ENCODE data around the gene LMO2.

Gene LMO2

GRCh38 chr11:33835143-33835878 lies 56.6 kb downstream of the LMO2 start:
- no peaks in the 10 kb centered on the region for H4K20me1 ChIP-seq (ENCODE audit: insufficient read depth)
- H3K36me3 ChIP-seq (ENCODE audit: insufficient read depth): no peaks in the 10 kb centered on the region
- H3K27ac ChIP-seq: no peak overlapping the region
- H3K27me3 ChIP-seq (ENCODE audit: insufficient read depth, low read depth): no peaks in the 10 kb centered on the region; the same call in 1 of the 2 replicates
- no peak overlapping the region for H3K4me2 ChIP-seq
- H3K9ac ChIP-seq: no peak overlapping the region
- H3K4me3 ChIP-seq (IDR thresholded peaks at IDR 0.05; ENCODE audit: insufficient read depth, low read depth, low read length): no peak overlapping the region
- peak; percentile 52 for TF ChIP-seq CTCF (conservative IDR thresholded peaks at IDR 0.05; ENCODE audit: low read depth, low read length)
- H3K79me2 ChIP-seq (ENCODE audit: insufficient read depth, low read depth): no peaks in the 10 kb centered on the region
- H2AFZ ChIP-seq (ENCODE audit: low read depth): no peak overlapping the region; the same call in 1 of the 2 replicates
- H3K4me1 ChIP-seq (ENCODE audit: low read depth, poor library complexity, severe bottlenecking): peaks cover 7% of the 10 kb centered on the region

GRCh38 chr11:33832676-33833075 lies 59.2 kb downstream of the LMO2 start:
- H3K36me3 ChIP-seq (ENCODE audit: insufficient read depth): no peaks in the 10 kb centered on the region
- H3K79me2 ChIP-seq (ENCODE audit: insufficient read depth, low read depth): no peaks in the 10 kb centered on the region
- H2AFZ ChIP-seq (ENCODE audit: low read depth): no peak overlapping the region
- no peaks in the 10 kb centered on the region; the same call in 1 of the 2 replicates for H3K27me3 ChIP-seq (ENCODE audit: insufficient read depth, low read depth)
- H3K9ac ChIP-seq: no peak overlapping the region
- TF ChIP-seq CTCF (conservative IDR thresholded peaks at IDR 0.05; ENCODE audit: low read depth, low read length): no peak
- H4K20me1 ChIP-seq (ENCODE audit: insufficient read depth): no peaks in the 10 kb centered on the region
- no peak overlapping the region for H3K4me3 ChIP-seq (IDR thresholded peaks at IDR 0.05; ENCODE audit: insufficient read depth, low read depth, low read length)
- H3K4me1 ChIP-seq (ENCODE audit: low read depth, poor library complexity, severe bottlenecking): peaks cover 7% of the 10 kb centered on the region
- H3K4me2 ChIP-seq: no peak overlapping the region
- no peak overlapping the region for H3K27ac ChIP-seq

- H3K27ac ChIP-seq: no peak overlapping the region
- no peak overlapping the region for H2AFZ ChIP-seq (ENCODE audit: low read depth)
Measured at GRCh38 chr11:33830903-33831648, 60.8 kb downstream of the LMO2 start.

More at GRCh38 chr11:33830903-33831648, 60.8 kb downstream of the LMO2 start:
- no peak for TF ChIP-seq CTCF (conservative IDR thresholded peaks at IDR 0.05; ENCODE audit: low read depth, low read length)
- Histone ChIP-seq H3K4me3 (IDR thresholded peaks at IDR 0.05; ENCODE audit: insufficient read depth, low read depth, low read length) (no peak overlapping the region), H3K27me3 (ENCODE audit: insufficient read depth, low read depth) (no peaks in the 10 kb centered on the region; the same call in 1 of the 2 replicates), H3K4me2 (no peak overlapping the region), H3K9ac (no peak overlapping the region), H3K79me2 (ENCODE audit: insufficient read depth, low read depth) (no peaks in the 10 kb centered on the region), H3K36me3 (ENCODE audit: insufficient read depth) (no peaks in the 10 kb centered on the region), H4K20me1 (ENCODE audit: insufficient read depth) (no peaks in the 10 kb centered on the region), H3K4me1 (ENCODE audit: low read depth, poor library complexity, severe bottlenecking) (peaks cover 7% of the 10 kb centered on the region)
